GM10248 (cell line): ENCODE results near the gene SLC38A3.
"Not testable (repeated sequence)": the region's sequence is repeated elsewhere in the genome, so short reads cannot be mapped to it uniquely, and the experiment has no call there.

Experiments
- CTCF ChIA-PET: fragments of 300-600 bp; sonication (Branson Sonifier 250); formaldehyde crosslinking; extraction: SDS; loops from one replicate; lab custom pipeline; 2021; ENCODE audit warnings: antibody characterized with exemption; lab: Yijun Ruan, JAX
- POLR2A ChIA-PET: fragments of 350-650 bp; sonication (Branson Sonifier 250); formaldehyde crosslinking; extraction: SDS; loops from one replicate; lab custom pipeline; 2020; ENCODE audit warnings: antibody characterized with exemption; lab: Yijun Ruan, JAX
- DNase-seq: peaks from one replicate; pipeline ENCODE4 v3.0.0; 2012; ENCODE audit errors: extremely low spot score
- TF ChIP-seq, protein P1 (sequence below): IDR thresholded peaks from 2 replicates; pipeline ENCODE4 v1.5.1; 2012; ENCODE audit warnings: mild to moderate bottlenecking, low read depth; ENCODE audit errors: extremely low read depth, missing control alignments, control extremely low read depth

Gene SLC38A3

GRCh38 chr3:50241713-50242380 lies 36.8 kb downstream of the SLC38A3 start:
- CTCF ChIA-PET, result interaction anchor here (0.7 to 12.7 kb wide), 5 partner anchors 10 to 121 kb away, joined by 3 to 276 read pairs (median 5); partner anchors contain the start of gene GNAI2
- no peak for DNase-seq
- POLR2A ChIA-PET, result interaction anchor here (1.2 kb wide), 1 partner anchor 26 kb away, joined by 3 read pairs; no protein-coding TSS in a partner anchor
- TF ChIP-seq, protein P1, sequence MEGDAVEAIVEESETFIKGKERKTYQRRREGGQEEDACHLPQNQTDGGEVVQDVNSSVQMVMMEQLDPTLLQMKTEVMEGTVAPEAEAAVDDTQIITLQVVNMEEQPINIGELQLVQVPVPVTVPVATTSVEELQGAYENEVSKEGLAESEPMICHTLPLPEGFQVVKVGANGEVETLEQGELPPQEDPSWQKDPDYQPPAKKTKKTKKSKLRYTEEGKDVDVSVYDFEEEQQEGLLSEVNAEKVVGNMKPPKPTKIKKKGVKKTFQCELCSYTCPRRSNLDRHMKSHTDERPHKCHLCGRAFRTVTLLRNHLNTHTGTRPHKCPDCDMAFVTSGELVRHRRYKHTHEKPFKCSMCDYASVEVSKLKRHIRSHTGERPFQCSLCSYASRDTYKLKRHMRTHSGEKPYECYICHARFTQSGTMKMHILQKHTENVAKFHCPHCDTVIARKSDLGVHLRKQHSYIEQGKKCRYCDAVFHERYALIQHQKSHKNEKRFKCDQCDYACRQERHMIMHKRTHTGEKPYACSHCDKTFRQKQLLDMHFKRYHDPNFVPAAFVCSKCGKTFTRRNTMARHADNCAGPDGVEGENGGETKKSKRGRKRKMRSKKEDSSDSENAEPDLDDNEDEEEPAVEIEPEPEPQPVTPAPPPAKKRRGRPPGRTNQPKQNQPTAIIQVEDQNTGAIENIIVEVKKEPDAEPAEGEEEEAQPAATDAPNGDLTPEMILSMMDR, result no peak

GRCh38 chr3:50242381-50242770 lies 37.3 kb downstream of the SLC38A3 start:
- peak; percentile 44 for DNase-seq
- POLR2A ChIA-PET, result interaction anchor here (1.2 kb wide), 1 partner anchor 26 kb away, joined by 3 read pairs; no protein-coding TSS in a partner anchor
- CTCF ChIA-PET, result interaction anchor here (1.0 to 12.7 kb wide), 5 partner anchors 9 to 122 kb away, joined by 3 to 276 read pairs (median 5); partner anchors contain the start of gene GNAI2
- TF ChIP-seq, protein P1, result no peak

- POLR2A ChIA-PET, result interaction anchor here (1.1 kb wide), 1 partner anchor 7 kb away, joined by 3 read pairs; no protein-coding TSS in a partner anchor
- TF ChIP-seq, protein P1, result no peak
- DNase-seq, result peak; percentile 47
- CTCF ChIA-PET, result interaction anchor here (0.9 to 12.7 kb wide), 7 partner anchors 8 to 51 kb away, joined by 3 to 276 read pairs (median 5); partner anchors contain the start of gene GNAI2
Observed at GRCh38 chr3:50242851-50243542, 37.9 kb downstream of the SLC38A3 start.

DNA sequence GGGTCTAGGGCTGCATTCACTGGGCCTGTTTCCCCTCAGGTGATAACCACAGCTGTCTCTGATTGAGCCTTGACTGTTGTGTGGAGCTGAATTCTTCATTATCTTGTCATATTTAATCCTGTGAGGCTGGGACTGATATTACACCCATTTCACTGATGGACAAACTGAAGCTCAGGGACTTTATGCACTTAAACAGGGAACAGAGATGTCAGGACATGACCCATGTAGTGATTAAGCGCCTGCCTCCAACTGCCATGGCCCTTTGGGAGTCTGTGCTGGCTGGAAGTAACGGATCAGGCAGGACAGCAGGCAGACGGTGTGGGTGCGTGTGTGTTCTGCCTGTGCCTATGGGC lies 38.4 kb downstream of the SLC38A3 start:
- CTCF ChIA-PET, result interaction anchor here (0.9 to 12.7 kb wide), 7 partner anchors 12 to 51 kb away, joined by 3 to 276 read pairs (median 7); partner anchors contain the start of gene GNAI2
- TF ChIP-seq, protein P1, result no peak
- POLR2A ChIA-PET, result interaction anchor here (1.1 kb wide), 1 partner anchor 8 kb away, joined by 3 read pairs; no protein-coding TSS in a partner anchor
- no peak for DNase-seq

DNA sequence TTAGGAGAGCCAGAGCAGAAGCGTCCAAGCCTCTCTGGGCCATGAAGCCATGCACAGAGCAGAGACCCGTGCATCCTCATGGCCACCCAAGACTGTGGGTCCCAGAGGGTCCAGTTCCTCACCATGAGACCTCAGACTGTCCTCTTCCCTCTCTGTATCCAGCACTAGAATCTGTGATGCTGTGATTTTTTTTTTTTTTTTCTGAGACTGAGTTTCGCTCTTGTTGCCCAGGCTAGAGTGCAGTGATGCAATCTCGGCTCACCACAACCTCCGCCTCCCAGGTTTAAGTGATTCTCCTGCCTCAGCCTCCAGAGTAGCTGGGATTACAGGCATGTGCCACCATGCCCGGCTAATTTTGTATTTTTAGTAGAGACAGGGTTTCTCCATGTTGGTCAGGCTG lies 39.7 kb downstream of the SLC38A3 start:
- POLR2A ChIA-PET, DNase-seq: not testable (repeated sequence)
- CTCF ChIA-PET, result interaction anchor here (1.9 to 12.7 kb wide), 3 partner anchors 13 to 52 kb away, joined by 7 to 276 read pairs (median 70); partner anchors contain the start of gene GNAI2

- DNase-seq, result no peak
- CTCF ChIA-PET, result interaction anchor here (1.9 to 12.7 kb wide), 3 partner anchors 13 to 53 kb away, joined by 7 to 276 read pairs (median 70); partner anchors contain the start of gene GNAI2
- TF ChIP-seq, protein P1, result no peak
- POLR2A ChIA-PET, result no interaction called here
Observed at GRCh38 chr3:50245251-50245745, 40.2 kb downstream of the SLC38A3 start.
